H1 (cell line): ENCODE measurements around the gene SPEM3. TPM values are rescaled to one million over a fixed set of nuclear protein-coding genes. Genes with fewer than 3 reads are reported as not detected.

Experiments
- CBX8 ChIP-seq: fragments of 300-800, 300-1000 bp; sonication (generic); IDR thresholded peaks from 2 replicates; pipeline ENCODE4 v1.7.1; 2016; ENCODE audit warnings: low read depth, low read length, borderline replicate concordance
- EP300 ChIP-seq, 2 experiments: IDR thresholded peaks; 1 replicate in 1 of 2; 2 replicates in 1 of 2; pipeline ENCODE4 v1.6.1; 2011 to 2012; ENCODE audit warnings: low read depth in 2 of 2, low read length in 2 of 2, mild to moderate bottlenecking in 2 of 2, borderline replicate concordance in 1 of 2, inconsistent platforms in 1 of 2, moderate library complexity in 1 of 2
- FOSL1 ChIP-seq: IDR thresholded peaks from 2 replicates; pipeline ENCODE4 v1.6.1; 2011; ENCODE audit warnings: mild to moderate bottlenecking, low read depth, low read length, moderate library complexity; ENCODE audit not compliant: insufficient read depth
- PHF8 ChIP-seq: fragments of 200-600 bp; sonication (generic); conservative IDR thresholded peaks from 2 replicates; pipeline ENCODE4 v1.7.1; 2012; ENCODE audit warnings: low read depth, mild to moderate bottlenecking, inconsistent platforms, low read length, moderate library complexity
- SIN3A ChIP-seq, 2 experiments: IDR thresholded peaks in 1 of 2; conservative IDR thresholded peaks in 1 of 2; 2 replicates each; pipeline ENCODE4 v1.6.1; 2011 to 2012; ENCODE audit warnings: low read length in 2 of 2, improper control_type of control experiment in 1 of 2, low read depth in 1 of 2, mild to moderate bottlenecking in 1 of 2
- SP1 ChIP-seq: IDR thresholded peaks from 2 replicates; pipeline ENCODE4 v1.6.1; 2011; ENCODE audit warnings: low read depth, low read length
- TCF12 ChIP-seq: IDR thresholded peaks from 2 replicates; pipeline ENCODE4 v1.6.1; 2011; ENCODE audit warnings: low read depth, mild to moderate bottlenecking, low read length
- polyA plus RNA-seq, 7 experiments: library from polyadenylated mRNA; depleted of rRNA in 3 of 7; stranded (reverse) in 5 of 7; unstranded in 2 of 7; fragments of >200 nt in 5 of 7; fragments of 200-250 nt in 2 of 7; gene quantifications; 1 replicate in 5 of 7; 2 replicates in 1 of 7; 4 replicates in 1 of 7; pipeline versions ENCODE4 v1.2.1 to v1.2.3, GENCODE V29; 2011 to 2013; ENCODE audit warnings: missing spikeins in 2 of 7, mixed read lengths in 2 of 7
- total RNA-seq: library from RNA; stranded (reverse); fragmentation: NEBNext Ultra II Directional; extraction: Animal tissue kit (Norgen Biotek cat#: 25700); gene quantifications from 2 replicates; pipeline ENCODE4 v1.2.1, GENCODE V29; 2021
- TF ChIP-seq, protein P1 (sequence below): fragments of 300-600 bp; sonication (generic); IDR thresholded peaks from 2 replicates; pipeline ENCODE4 v1.7.1; 2012; ENCODE audit warnings: low read length, moderate library complexity, mild to moderate bottlenecking, inconsistent platforms; ENCODE audit not compliant: insufficient replicate concordance
- TF ChIP-seq, protein P2 (sequence below): IDR thresholded peaks from 2 replicates; pipeline ENCODE4 v1.6.1; 2011; ENCODE audit warnings: low read length, improper control_type of control experiment

SPEM3 gene
- total and polyA plus RNA-seq, 2 of the 8 experiments (the other 6 are each of a cell fraction or from before 2014, with no cell fraction given), result 0.02 TPM; not detected in 1

DNA sequence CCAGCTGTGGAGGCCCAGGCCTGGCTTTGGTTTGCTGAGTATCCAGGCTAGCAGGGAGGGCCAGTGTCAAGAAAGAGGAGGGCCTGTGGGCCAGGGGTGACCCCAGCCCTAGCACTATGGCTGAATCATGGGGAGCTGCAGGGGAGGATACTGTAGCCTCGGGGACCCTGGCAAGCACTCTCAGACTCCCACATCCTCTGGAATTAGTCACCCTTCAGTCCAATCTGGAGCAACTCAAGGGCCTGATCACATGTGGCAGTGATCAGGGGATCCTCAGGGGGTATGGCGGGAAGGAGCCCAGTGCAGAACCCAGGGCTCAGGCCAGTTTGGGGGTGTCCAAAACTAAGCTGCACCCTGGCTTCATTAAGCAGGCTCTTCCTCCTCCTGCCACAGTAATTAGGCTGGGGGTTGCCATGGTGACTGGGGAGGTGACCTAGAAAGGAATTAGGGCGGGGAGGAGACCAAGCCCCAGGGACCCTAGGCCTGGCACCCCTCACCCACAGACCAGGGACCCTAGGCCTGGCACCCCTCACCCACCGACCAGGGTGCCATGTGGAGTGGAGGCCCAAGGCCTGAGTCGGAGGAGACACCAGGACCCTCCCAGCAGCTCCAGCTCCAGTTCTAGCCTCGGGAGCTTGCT lies 15.2 kb upstream of the SPEM3 start (continued):
- TF ChIP-seq, protein P1, sequence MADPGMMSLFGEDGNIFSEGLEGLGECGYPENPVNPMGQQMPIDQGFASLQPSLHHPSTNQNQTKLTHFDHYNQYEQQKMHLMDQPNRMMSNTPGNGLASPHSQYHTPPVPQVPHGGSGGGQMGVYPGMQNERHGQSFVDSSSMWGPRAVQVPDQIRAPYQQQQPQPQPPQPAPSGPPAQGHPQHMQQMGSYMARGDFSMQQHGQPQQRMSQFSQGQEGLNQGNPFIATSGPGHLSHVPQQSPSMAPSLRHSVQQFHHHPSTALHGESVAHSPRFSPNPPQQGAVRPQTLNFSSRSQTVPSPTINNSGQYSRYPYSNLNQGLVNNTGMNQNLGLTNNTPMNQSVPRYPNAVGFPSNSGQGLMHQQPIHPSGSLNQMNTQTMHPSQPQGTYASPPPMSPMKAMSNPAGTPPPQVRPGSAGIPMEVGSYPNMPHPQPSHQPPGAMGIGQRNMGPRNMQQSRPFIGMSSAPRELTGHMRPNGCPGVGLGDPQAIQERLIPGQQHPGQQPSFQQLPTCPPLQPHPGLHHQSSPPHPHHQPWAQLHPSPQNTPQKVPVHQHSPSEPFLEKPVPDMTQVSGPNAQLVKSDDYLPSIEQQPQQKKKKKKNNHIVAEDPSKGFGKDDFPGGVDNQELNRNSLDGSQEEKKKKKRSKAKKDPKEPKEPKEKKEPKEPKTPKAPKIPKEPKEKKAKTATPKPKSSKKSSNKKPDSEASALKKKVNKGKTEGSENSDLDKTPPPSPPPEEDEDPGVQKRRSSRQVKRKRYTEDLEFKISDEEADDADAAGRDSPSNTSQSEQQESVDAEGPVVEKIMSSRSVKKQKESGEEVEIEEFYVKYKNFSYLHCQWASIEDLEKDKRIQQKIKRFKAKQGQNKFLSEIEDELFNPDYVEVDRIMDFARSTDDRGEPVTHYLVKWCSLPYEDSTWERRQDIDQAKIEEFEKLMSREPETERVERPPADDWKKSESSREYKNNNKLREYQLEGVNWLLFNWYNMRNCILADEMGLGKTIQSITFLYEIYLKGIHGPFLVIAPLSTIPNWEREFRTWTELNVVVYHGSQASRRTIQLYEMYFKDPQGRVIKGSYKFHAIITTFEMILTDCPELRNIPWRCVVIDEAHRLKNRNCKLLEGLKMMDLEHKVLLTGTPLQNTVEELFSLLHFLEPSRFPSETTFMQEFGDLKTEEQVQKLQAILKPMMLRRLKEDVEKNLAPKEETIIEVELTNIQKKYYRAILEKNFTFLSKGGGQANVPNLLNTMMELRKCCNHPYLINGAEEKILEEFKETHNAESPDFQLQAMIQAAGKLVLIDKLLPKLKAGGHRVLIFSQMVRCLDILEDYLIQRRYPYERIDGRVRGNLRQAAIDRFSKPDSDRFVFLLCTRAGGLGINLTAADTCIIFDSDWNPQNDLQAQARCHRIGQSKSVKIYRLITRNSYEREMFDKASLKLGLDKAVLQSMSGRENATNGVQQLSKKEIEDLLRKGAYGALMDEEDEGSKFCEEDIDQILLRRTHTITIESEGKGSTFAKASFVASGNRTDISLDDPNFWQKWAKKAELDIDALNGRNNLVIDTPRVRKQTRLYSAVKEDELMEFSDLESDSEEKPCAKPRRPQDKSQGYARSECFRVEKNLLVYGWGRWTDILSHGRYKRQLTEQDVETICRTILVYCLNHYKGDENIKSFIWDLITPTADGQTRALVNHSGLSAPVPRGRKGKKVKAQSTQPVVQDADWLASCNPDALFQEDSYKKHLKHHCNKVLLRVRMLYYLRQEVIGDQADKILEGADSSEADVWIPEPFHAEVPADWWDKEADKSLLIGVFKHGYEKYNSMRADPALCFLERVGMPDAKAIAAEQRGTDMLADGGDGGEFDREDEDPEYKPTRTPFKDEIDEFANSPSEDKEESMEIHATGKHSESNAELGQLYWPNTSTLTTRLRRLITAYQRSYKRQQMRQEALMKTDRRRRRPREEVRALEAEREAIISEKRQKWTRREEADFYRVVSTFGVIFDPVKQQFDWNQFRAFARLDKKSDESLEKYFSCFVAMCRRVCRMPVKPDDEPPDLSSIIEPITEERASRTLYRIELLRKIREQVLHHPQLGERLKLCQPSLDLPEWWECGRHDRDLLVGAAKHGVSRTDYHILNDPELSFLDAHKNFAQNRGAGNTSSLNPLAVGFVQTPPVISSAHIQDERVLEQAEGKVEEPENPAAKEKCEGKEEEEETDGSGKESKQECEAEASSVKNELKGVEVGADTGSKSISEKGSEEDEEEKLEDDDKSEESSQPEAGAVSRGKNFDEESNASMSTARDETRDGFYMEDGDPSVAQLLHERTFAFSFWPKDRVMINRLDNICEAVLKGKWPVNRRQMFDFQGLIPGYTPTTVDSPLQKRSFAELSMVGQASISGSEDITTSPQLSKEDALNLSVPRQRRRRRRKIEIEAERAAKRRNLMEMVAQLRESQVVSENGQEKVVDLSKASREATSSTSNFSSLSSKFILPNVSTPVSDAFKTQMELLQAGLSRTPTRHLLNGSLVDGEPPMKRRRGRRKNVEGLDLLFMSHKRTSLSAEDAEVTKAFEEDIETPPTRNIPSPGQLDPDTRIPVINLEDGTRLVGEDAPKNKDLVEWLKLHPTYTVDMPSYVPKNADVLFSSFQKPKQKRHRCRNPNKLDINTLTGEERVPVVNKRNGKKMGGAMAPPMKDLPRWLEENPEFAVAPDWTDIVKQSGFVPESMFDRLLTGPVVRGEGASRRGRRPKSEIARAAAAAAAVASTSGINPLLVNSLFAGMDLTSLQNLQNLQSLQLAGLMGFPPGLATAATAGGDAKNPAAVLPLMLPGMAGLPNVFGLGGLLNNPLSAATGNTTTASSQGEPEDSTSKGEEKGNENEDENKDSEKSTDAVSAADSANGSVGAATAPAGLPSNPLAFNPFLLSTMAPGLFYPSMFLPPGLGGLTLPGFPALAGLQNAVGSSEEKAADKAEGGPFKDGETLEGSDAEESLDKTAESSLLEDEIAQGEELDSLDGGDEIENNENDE, result no peak
- TF ChIP-seq PHF8 (no peak), FOSL1 (no peak), CBX8 (no peak), SP1 (no peak), SIN3A (conservative IDR thresholded peaks at IDR 0.05 in 1 of 2, IDR thresholded peaks at IDR 0.05 in 1 of 2; ENCODE audit: low read depth in 1 of 2, low read length in 2 of 2) (no peak), EP300 (IDR thresholded peaks at IDR 0.05; ENCODE audit: borderline replicate concordance in 1 of 2, low read depth in 2 of 2, low read length in 2 of 2) (no peak), TCF12 (no peak)
- TF ChIP-seq, protein P2, sequence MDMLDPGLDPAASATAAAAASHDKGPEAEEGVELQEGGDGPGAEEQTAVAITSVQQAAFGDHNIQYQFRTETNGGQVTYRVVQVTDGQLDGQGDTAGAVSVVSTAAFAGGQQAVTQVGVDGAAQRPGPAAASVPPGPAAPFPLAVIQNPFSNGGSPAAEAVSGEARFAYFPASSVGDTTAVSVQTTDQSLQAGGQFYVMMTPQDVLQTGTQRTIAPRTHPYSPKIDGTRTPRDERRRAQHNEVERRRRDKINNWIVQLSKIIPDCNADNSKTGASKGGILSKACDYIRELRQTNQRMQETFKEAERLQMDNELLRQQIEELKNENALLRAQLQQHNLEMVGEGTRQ, result no peak
